Naive thymus-derived CD4-positive, alpha-beta T cell (primary cell): ENCODE results near the gene HDAC5. TPM values are rescaled to one million over a fixed set of nuclear protein-coding genes. Genes with fewer than 3 reads are reported as not detected.

ENCODE experiments used
- ATAC-seq: fragments of 150-1000 bp; cut with Tn5 transposase; 2 replicates; pipeline ENCODE4 v1.10.0; 2021; ENCODE audit warnings: mild to moderate bottlenecking, moderate library complexity
- CTCF ChIA-PET: fragments of 350-600 bp; sonication (Branson Sonifier 250); formaldehyde crosslinking; loops from one replicate; lab custom pipeline; 2021; ENCODE audit warnings: antibody characterized with exemption; lab: Charles Lee
- POLR2A ChIA-PET: fragments of 350-600 bp; sonication (Branson Sonifier 250); formaldehyde crosslinking; loops from one replicate; lab custom pipeline; 2021; ENCODE audit warnings: antibody characterized with exemption, inconsistent platforms; lab: Charles Lee
- DNase-seq, 9 donors: peaks; one replicate each; pipeline versions ENCODE4 v3.0.0 to v3.0.0-alpha.2; 2020 to 2022; ENCODE audit warnings: mixed read lengths in 1 of 9
- H3K27ac ChIP-seq: one replicate; pipeline ENCODE4 v1.7.0; 2013; ENCODE audit warnings: mild to moderate bottlenecking, low read depth, low read length, moderate library complexity
- H3K27me3 ChIP-seq, 2 donors: one replicate each; pipeline ENCODE4 v1.7.0; 2013; ENCODE audit warnings: low read length in 2 of 2, mild to moderate bottlenecking in 2 of 2, moderate library complexity in 2 of 2; ENCODE audit not compliant: control insufficient read depth in 2 of 2, insufficient read depth in 2 of 2
- H3K36me3 ChIP-seq, 3 experiments: 1 replicate in 2 of 3; 2 replicates in 1 of 3; pipeline ENCODE4 v1.7.0; 2013; ENCODE audit warnings: low read length in 3 of 3, mild to moderate bottlenecking in 3 of 3, moderate library complexity in 1 of 3; ENCODE audit not compliant: insufficient read depth in 3 of 3, control insufficient read depth in 2 of 3
- H3K4me1 ChIP-seq, 2 donors: one replicate each; pipeline ENCODE4 v1.7.0; 2013; ENCODE audit warnings: low read length in 2 of 2, mild to moderate bottlenecking in 2 of 2, moderate library complexity in 1 of 2; ENCODE audit not compliant: control insufficient read depth in 2 of 2, insufficient read depth in 2 of 2
- H3K4me3 ChIP-seq: 2 replicates; pipeline ENCODE4 v1.7.0; 2013; ENCODE audit warnings: mild to moderate bottlenecking, low read length
- H3K9me3 ChIP-seq, 3 experiments: 1 replicate in 2 of 3; 2 replicates in 1 of 3; pipeline ENCODE4 v1.7.0; 2013; ENCODE audit warnings: low read length in 3 of 3; ENCODE audit not compliant: control insufficient read depth in 2 of 3
- H3K27ac Mint-ChIP-seq, 9 donors: one replicate each; pipeline ENCODE4 v1.8.0; 2020 to 2022; ENCODE audit warnings: mixed read lengths in 9 of 9, mild to moderate bottlenecking in 8 of 9, moderate library complexity in 5 of 9, inconsistent platforms in 2 of 9
- H3K27me3 Mint-ChIP-seq, 5 donors: one replicate each; pipeline ENCODE4 v1.8.0; 2021 to 2022; ENCODE audit warnings: mixed read lengths in 5 of 5, mild to moderate bottlenecking in 1 of 5
- H3K36me3 Mint-ChIP-seq, 5 donors: one replicate each; pipeline ENCODE4 v1.8.0; 2020 to 2022; ENCODE audit warnings: mixed read lengths in 5 of 5, mild to moderate bottlenecking in 3 of 5, inconsistent platforms in 1 of 5
- H3K4me1 Mint-ChIP-seq, 7 donors: one replicate each; pipeline ENCODE4 v1.8.0; 2020 to 2022; ENCODE audit warnings: mixed read lengths in 7 of 7, mild to moderate bottlenecking in 3 of 7, inconsistent platforms in 1 of 7
- H3K4me3 Mint-ChIP-seq, 10 donors: one replicate each; pipeline ENCODE4 v1.8.0; 2020 to 2022; ENCODE audit warnings: mild to moderate bottlenecking in 10 of 10, mixed read lengths in 10 of 10, moderate library complexity in 6 of 10, inconsistent platforms in 2 of 10
- H3K9me3 Mint-ChIP-seq, 11 donors: one replicate each; pipeline ENCODE4 v1.8.0; 2020 to 2022; ENCODE audit warnings: mixed read lengths in 11 of 11, mild to moderate bottlenecking in 4 of 11, inconsistent platforms in 1 of 11, moderate library complexity in 1 of 11
- intact Hi-C, 2 donors: fragments of 100-400 bp; cut with micrococcal nuclease; formaldehyde crosslinking; loops; one replicate each; pipeline ENCODE4 v1.15.1; 2023
- polyA plus RNA-seq, 2 donors: library from polyadenylated mRNA; unstranded; fragments of 300-500 nt; fragmentation: Illumina TruSeq; gene quantifications; one replicate each; pipeline ENCODE4 v1.2.3, GENCODE V29; 2021
- total RNA-seq, 6 experiments: library from RNA in 5 of 6; stranded (reverse) in 5 of 6; gene quantifications; 1 replicate in 5 of 6; 2 replicates in 1 of 6; pipeline ENCODE4 v1.2.3 and lab custom pipeline; 2021 to 2026

HDAC5 gene
- total and polyA plus RNA-seq, 7 experiments from 2014 or later: 15.2 to 106 (median 67.1) TPM

DNA sequence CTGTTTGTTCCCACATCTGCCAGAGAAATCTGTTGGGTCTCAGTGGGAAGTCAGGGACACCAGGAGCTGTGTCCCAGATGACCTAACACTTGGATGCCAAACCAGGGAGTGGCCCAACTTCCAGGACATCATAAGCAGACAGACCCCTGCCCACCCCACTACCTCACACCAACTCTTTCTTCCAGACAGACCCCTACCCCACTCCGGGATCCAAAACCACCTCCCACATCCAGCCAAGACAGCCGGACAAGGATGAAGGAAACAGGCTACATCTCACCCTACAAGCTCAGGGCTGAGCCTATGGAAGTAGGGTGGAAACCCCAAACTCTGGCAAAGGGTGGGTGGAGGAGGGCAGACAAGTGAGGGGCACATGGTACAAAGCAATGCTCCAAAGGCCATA lies 3.6 kb downstream of the HDAC5 start:
- DNase-seq (no peak), ATAC-seq (no peak)
- Mint-ChIP-seq H3K27me3 (peaks cover 0 to 9% (median 0%) of the 10 kb centered on the region in 5 donors), H3K4me1 (peaks cover 30 to 71% (median 63%) of the 10 kb centered on the region in 7 donors), H3K27ac (peak overlapping the region in 4 of 9 donors; percentile 46 to 98 (median 58)), H3K9me3 (no peaks in the 10 kb centered on the region), H3K4me3 (peak overlapping the region in 2 of 10 donors; percentile 12 to 77), H3K36me3 (peaks cover 0 to 8% (median 0%) of the 10 kb centered on the region in 5 donors)
- intact Hi-C loops: loop anchor here in 1 of 2 donors (5.0 kb wide), 5 partner anchors 177 to 1512 kb away; partner anchors contain the start of genes GRN, NMT1, PPY and RETREG3
- no peak overlapping the region for H3K4me3 ChIP-seq
- H3K4me1 ChIP-seq: peaks cover 14 to 21% of the 10 kb centered on the region in 2 donors
- no peaks in the 10 kb centered on the region for H3K9me3 ChIP-seq
- H3K27ac ChIP-seq: no peak overlapping the region
- POLR2A ChIA-PET: no interaction called here
- H3K36me3 ChIP-seq: peaks cover 0 to 36% (median 0%) of the 10 kb centered on the region in 3 experiments
- CTCF ChIA-PET: no interaction called here
- H3K27me3 ChIP-seq: no peaks in the 10 kb centered on the region

DNA sequence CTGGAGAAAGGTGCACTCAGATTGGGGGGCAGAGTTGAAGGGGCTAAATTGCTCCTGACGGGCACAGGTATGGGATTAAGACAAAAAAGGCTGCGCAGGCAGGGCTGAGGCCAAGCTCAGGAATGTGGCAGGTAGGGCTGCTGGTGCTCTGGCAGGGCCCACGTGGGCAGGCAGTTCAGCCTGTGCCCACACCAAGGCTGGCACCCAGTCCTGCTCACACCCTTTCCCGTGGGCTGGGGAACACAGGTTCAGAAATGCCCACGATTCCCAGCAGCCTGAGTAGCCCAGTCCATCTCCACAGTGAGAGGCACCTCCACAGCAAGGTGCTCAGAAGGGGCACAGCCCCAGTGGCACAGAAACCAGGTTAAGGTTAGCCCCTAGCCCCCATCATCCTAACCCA lies 4.4 kb downstream of the HDAC5 start:
- H3K36me3 ChIP-seq: peaks cover 0 to 44% (median 0%) of the 10 kb centered on the region in 3 experiments
- intact Hi-C loops: no loop called here
- ATAC-seq (no peak), DNase-seq (no peak)
- H3K27me3 Mint-ChIP-seq: peaks cover 0 to 9% (median 0%) of the 10 kb centered on the region in 5 donors
- H3K27ac Mint-ChIP-seq: peak overlapping the region in 3 of 9 donors; percentile 20 to 68 (median 67)
- H3K27ac ChIP-seq: no peak overlapping the region
- peaks cover 26 to 70% (median 59%) of the 10 kb centered on the region in 7 donors for H3K4me1 Mint-ChIP-seq
- H3K27me3 ChIP-seq: no peaks in the 10 kb centered on the region
- CTCF ChIA-PET: interaction anchor here (0.6 kb wide), 1 partner anchor 512 kb away, joined by 5 read pairs; no protein-coding TSS in a partner anchor
- H3K4me3 ChIP-seq: no peak overlapping the region
- POLR2A ChIA-PET: no interaction called here
- no peaks in the 10 kb centered on the region for H3K9me3 ChIP-seq
- peak overlapping the region in 2 of 10 donors; percentile 19 to 77 for H3K4me3 Mint-ChIP-seq
- peaks cover 0 to 8% (median 0%) of the 10 kb centered on the region in 5 donors for H3K36me3 Mint-ChIP-seq
- H3K4me1 ChIP-seq: peaks cover 14 to 17% of the 10 kb centered on the region in 2 donors
- H3K9me3 Mint-ChIP-seq: no peaks in the 10 kb centered on the region

GRCh38 chr17:44118427-44119050 lies 4.9 kb downstream of the HDAC5 start:
- no peaks in the 10 kb centered on the region for H3K9me3 ChIP-seq
- ChIA-PET CTCF (interaction anchor here (0.6 kb wide), 1 partner anchor 513 kb away, joined by 5 read pairs; no protein-coding TSS in a partner anchor), POLR2A (no interaction called here)
- peak overlapping the region in 1 of 10 donors; percentile 19 for H3K4me3 Mint-ChIP-seq
- H3K36me3 Mint-ChIP-seq: peaks cover 0 to 8% (median 0%) of the 10 kb centered on the region in 5 donors
- no peak overlapping the region for H3K27ac ChIP-seq
- intact Hi-C loops: no loop called here
- no peaks in the 10 kb centered on the region for H3K27me3 ChIP-seq
- peaks cover 0 to 41% (median 0%) of the 10 kb centered on the region in 3 experiments for H3K36me3 ChIP-seq
- H3K27me3 Mint-ChIP-seq: peaks cover 0 to 9% (median 0%) of the 10 kb centered on the region in 5 donors
- H3K9me3 Mint-ChIP-seq: no peaks in the 10 kb centered on the region
- H3K4me3 ChIP-seq: no peak overlapping the region
- peak overlapping the region in 5 of 9 donors; percentile 7 to 67 (median 29) for H3K27ac Mint-ChIP-seq
- peaks cover 14 to 16% of the 10 kb centered on the region in 2 donors for H3K4me1 ChIP-seq
- peaks cover 21 to 70% (median 59%) of the 10 kb centered on the region in 7 donors for H3K4me1 Mint-ChIP-seq
- DNase-seq: no peak
- no peak for ATAC-seq

GRCh38 chr17:44117351-44117750 lies 6.1 kb downstream of the HDAC5 start:
- peaks cover 23 to 77% (median 66%) of the 10 kb centered on the region in 7 donors for H3K4me1 Mint-ChIP-seq
- H3K9me3 ChIP-seq: no peaks in the 10 kb centered on the region
- no peaks in the 10 kb centered on the region for H3K9me3 Mint-ChIP-seq
- POLR2A ChIA-PET: interaction anchor here (0.6 kb wide), 1 partner anchor 325 kb away, joined by 3 read pairs; no protein-coding TSS in a partner anchor
- peaks cover 8 to 12% of the 10 kb centered on the region in 2 donors for H3K4me1 ChIP-seq
- H3K36me3 ChIP-seq: peaks cover 0 to 42% (median 0%) of the 10 kb centered on the region in 3 experiments
- intact Hi-C loops: no loop called here
- no peak overlapping the region for H3K4me3 ChIP-seq
- no peak overlapping the region for H3K27ac ChIP-seq
- CTCF ChIA-PET: interaction anchor here (0.6 to 1.2 kb wide), 2 partner anchors 11 to 994 kb away, joined by 3 to 5 read pairs; no protein-coding TSS in a partner anchor
- H3K27me3 Mint-ChIP-seq: peaks cover 0 to 3% (median 0%) of the 10 kb centered on the region in 5 donors
- peaks cover 0 to 8% (median 0%) of the 10 kb centered on the region in 5 donors for H3K36me3 Mint-ChIP-seq
- DNase-seq: no peak
- no peaks in the 10 kb centered on the region for H3K27me3 ChIP-seq
- ATAC-seq: no peak
- peak overlapping the region in 1 of 9 donors; percentile 59 for H3K27ac Mint-ChIP-seq
- no peak overlapping the region for H3K4me3 Mint-ChIP-seq

- Histone ChIP-seq H3K4me3 (no peak overlapping the region), H3K9me3 (no peaks in the 10 kb centered on the region), H3K36me3 (peaks cover 0 to 42% (median 0%) of the 10 kb centered on the region in 3 experiments), H3K4me1 (peaks cover 4 to 13% of the 10 kb centered on the region in 2 donors), H3K27ac (no peak overlapping the region), H3K27me3 (no peaks in the 10 kb centered on the region)
- Mint-ChIP-seq H3K27ac (peak overlapping the region in 2 of 9 donors; percentile 43 to 47), H3K4me3 (no peak overlapping the region), H3K4me1 (peaks cover 21 to 74% (median 66%) of the 10 kb centered on the region in 7 donors), H3K27me3 (no peaks in the 10 kb centered on the region), H3K36me3 (peaks cover 0 to 8% (median 0%) of the 10 kb centered on the region in 5 donors), H3K9me3 (no peaks in the 10 kb centered on the region)
- POLR2A ChIA-PET: no interaction called here
- ATAC-seq (no peak), DNase-seq (no peak)
- CTCF ChIA-PET: interaction anchor here (0.6 to 1.5 kb wide), 4 partner anchors 15 to 172 kb away, joined by 3 to 6 read pairs (median 4); no protein-coding TSS in a partner anchor
- intact Hi-C loops: no loop called here
Measured at GRCh38 chr17:44115585-44116415, 7.6 kb downstream of the HDAC5 start.
